ENCODE results near the gene BHMT2. TPM values are rescaled to one million over a fixed set of nuclear protein-coding genes. Genes with fewer than 3 reads are reported as not detected.
A peak's percentile ranks its signal among the peaks of the same experiment; 100 is the strongest.

Gene BHMT2
- total and polyA plus RNA-seq, 2 donors = 0.05 to 1.0 TPM

- Histone ChIP-seq H3K27ac (ENCODE audit: low read depth in 1 of 2, low read length in 1 of 2) (no peak overlapping the region), H3K4me3 (ENCODE audit: low read length in 2 of 2) (no peak overlapping the region), H3K4me1 (ENCODE audit: control insufficient read depth in 2 of 2, insufficient read depth in 2 of 2, low read length in 2 of 2) (no peaks in the 10 kb centered on the region), H3K36me3 (ENCODE audit: control insufficient read depth in 2 of 2, insufficient read depth in 2 of 2, low read length in 1 of 2) (no peaks in the 10 kb centered on the region), H3K27me3 (ENCODE audit: control insufficient read depth in 2 of 2, insufficient read depth in 1 of 2, low read length in 1 of 2) (no peaks in the 10 kb centered on the region), H3K9me3 (ENCODE audit: control insufficient read depth in 2 of 2, insufficient read depth in 1 of 2, low read length in 1 of 2) (no peaks in the 10 kb centered on the region)
- 93% methylated on average over 1 of the region's 1 CpG for WGBS
- no peak for DNase-seq (ENCODE audit: low read depth in 6 of 9, low spot score in 9 of 9)
Observed at GRCh38 chr5:79124607-79125006, 55.0 kb downstream of the BHMT2 start.

DNA sequence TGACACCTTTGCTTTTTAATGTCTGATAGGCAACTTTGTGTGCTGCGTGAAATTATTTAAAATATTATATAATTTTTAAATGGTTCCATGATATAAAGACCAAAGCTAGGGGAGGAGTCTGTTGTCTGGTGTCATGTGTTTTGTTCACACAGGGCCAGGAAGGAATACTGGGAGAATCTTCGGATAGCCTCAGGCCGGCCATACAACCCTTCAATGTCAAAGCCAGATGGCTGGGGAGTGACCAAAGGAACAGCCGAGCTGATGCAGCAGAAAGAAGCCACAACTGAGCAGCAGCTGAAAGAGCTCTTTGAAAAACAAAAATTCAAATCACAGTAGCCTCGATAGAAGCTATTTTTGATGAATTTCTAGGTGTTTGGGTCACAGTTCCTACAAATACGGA lies 61.2 kb downstream of the BHMT2 start:
- Histone ChIP-seq H3K9me3 (ENCODE audit: control insufficient read depth in 2 of 2, insufficient read depth in 1 of 2, low read length in 1 of 2) (no peaks in the 10 kb centered on the region), H3K4me1 (ENCODE audit: control insufficient read depth in 2 of 2, insufficient read depth in 2 of 2, low read length in 2 of 2) (peaks cover 0 to 8% of the 10 kb centered on the region in 2 donors), H3K36me3 (ENCODE audit: control insufficient read depth in 2 of 2, insufficient read depth in 2 of 2, low read length in 1 of 2) (no peaks in the 10 kb centered on the region), H3K4me3 (ENCODE audit: low read length in 2 of 2) (no peak overlapping the region), H3K27me3 (ENCODE audit: control insufficient read depth in 2 of 2, insufficient read depth in 1 of 2, low read length in 1 of 2) (no peaks in the 10 kb centered on the region), H3K27ac (ENCODE audit: low read depth in 1 of 2, low read length in 1 of 2) (no peak overlapping the region)
- no peak for DNase-seq (ENCODE audit: low read depth in 6 of 9, low spot score in 9 of 9)
- 87% methylated on average over 6 of the region's 6 CpGs for WGBS

DNA sequence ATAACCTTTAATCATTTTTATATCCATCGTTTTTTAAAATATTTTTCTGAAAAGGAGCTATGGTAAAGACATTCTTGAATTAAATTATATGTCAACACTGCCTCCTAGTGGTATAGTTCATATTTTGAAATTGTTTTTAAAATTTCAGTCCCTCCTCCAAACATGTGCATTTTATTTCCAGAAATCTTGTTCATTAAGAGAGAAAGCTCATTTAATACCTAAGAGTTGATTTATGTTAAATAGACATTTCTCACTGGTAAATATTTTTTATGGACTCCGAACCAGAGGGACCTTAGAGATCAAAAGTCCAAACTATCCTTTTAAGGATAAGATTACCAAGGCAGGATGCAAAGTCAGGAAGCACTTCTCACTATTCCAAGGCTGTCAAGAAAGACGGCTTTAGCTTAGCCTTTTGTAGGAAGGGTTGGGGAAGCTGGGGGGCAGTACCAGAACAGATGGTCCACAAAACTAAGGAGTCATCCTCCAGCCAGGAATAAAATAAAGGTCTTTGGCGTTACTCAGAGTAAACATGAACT lies 63.6 kb downstream of the BHMT2 start:
- DNase-seq (ENCODE audit: low read depth in 6 of 9, low spot score in 9 of 9) = peak in 7 of 9 donors; percentile 21 to 63 (median 44)
- WGBS = 17% methylated on average over 4 of the region's 4 CpGs
- H3K4me3 ChIP-seq (ENCODE audit: low read length in 2 of 2) = no peak overlapping the region
- no peaks in the 10 kb centered on the region for H3K9me3 ChIP-seq (ENCODE audit: control insufficient read depth in 2 of 2, insufficient read depth in 1 of 2, low read length in 1 of 2)
- H3K27me3 ChIP-seq (ENCODE audit: control insufficient read depth in 2 of 2, insufficient read depth in 1 of 2, low read length in 1 of 2) = no peaks in the 10 kb centered on the region
- peaks cover 0 to 8% of the 10 kb centered on the region in 2 donors for H3K4me1 ChIP-seq (ENCODE audit: control insufficient read depth in 2 of 2, insufficient read depth in 2 of 2, low read length in 2 of 2)
- H3K36me3 ChIP-seq (ENCODE audit: control insufficient read depth in 2 of 2, insufficient read depth in 2 of 2, low read length in 1 of 2) = no peaks in the 10 kb centered on the region
- no peak overlapping the region for H3K27ac ChIP-seq (ENCODE audit: low read depth in 1 of 2, low read length in 1 of 2)

DNA sequence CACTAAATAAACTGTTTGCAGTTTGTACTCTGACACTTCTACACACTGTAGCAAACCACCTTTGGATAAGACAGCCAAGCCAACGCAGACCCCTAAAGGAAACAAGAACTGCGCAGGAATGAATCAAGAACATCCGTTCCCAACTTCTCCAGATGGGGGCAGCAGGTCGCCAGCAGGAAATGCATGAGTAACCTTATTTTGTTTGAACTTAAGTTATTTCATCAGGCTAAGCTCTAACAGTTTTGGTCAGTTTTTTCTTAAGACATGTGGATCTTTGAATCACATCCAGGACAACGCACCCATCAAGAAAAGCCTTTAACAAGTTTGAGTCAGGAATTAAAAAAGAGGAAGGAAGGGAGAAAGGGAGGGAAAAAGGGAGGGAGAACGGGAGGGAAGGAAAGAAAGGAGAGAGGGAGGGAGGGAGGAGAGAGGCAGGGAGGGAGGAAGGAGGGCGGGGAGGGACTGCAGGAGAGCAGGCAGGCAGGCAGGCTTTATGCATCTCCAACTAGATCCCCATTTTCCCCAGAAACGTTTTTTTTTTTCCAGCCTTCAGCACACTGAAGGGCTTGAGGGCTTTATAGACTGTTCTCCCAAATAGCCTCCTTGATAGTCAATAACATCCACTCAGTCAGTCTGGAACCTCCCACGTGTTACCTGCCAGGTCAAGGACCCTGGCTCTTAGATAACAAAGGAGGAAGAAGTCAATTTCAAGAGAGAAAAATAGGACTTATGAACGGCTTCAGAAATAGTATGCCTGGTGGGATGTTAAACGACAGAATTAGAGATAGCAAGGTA lies 64.3 kb downstream of the BHMT2 start:
- Histone ChIP-seq H3K27ac (ENCODE audit: low read depth in 1 of 2, low read length in 1 of 2) (no peak overlapping the region), H3K4me3 (ENCODE audit: low read length in 2 of 2) (no peak overlapping the region), H3K4me1 (ENCODE audit: control insufficient read depth in 2 of 2, insufficient read depth in 2 of 2, low read length in 2 of 2) (peaks cover 0 to 8% of the 10 kb centered on the region in 2 donors), H3K9me3 (ENCODE audit: control insufficient read depth in 2 of 2, insufficient read depth in 1 of 2, low read length in 1 of 2) (no peaks in the 10 kb centered on the region), H3K27me3 (ENCODE audit: control insufficient read depth in 2 of 2, insufficient read depth in 1 of 2, low read length in 1 of 2) (no peaks in the 10 kb centered on the region), H3K36me3 (ENCODE audit: control insufficient read depth in 2 of 2, insufficient read depth in 2 of 2, low read length in 1 of 2) (no peaks in the 10 kb centered on the region)
- DNase-seq (ENCODE audit: low read depth in 6 of 9, low spot score in 9 of 9) = peak; percentile 29 to 88 (median 61)
- WGBS = 9% methylated on average over 11 of the region's 11 CpGs

GRCh38 chr5:79135790-79136553 lies 66.4 kb downstream of the BHMT2 start:
- H3K4me3 ChIP-seq (ENCODE audit: low read length in 2 of 2) = no peak overlapping the region
- no peaks in the 10 kb centered on the region for H3K27me3 ChIP-seq (ENCODE audit: control insufficient read depth in 2 of 2, insufficient read depth in 1 of 2, low read length in 1 of 2)
- H3K27ac ChIP-seq (ENCODE audit: low read depth in 1 of 2, low read length in 1 of 2) = no peak overlapping the region
- H3K4me1 ChIP-seq (ENCODE audit: control insufficient read depth in 2 of 2, insufficient read depth in 2 of 2, low read length in 2 of 2) = peaks cover 0 to 8% of the 10 kb centered on the region in 2 donors
- H3K36me3 ChIP-seq (ENCODE audit: control insufficient read depth in 2 of 2, insufficient read depth in 2 of 2, low read length in 1 of 2) = no peaks in the 10 kb centered on the region
- peaks cover 0 to 2% of the 10 kb centered on the region in 2 donors for H3K9me3 ChIP-seq (ENCODE audit: control insufficient read depth in 2 of 2, insufficient read depth in 1 of 2, low read length in 1 of 2)
- DNase-seq (ENCODE audit: low read depth in 6 of 9, low spot score in 9 of 9) = no peak
- WGBS = 95% methylated on average over 5 of the region's 5 CpGs

GRCh38 chr5:79136618-79137017 lies 67.1 kb downstream of the BHMT2 start:
- over 99% methylated on average over 2 of the region's 2 CpGs for WGBS
- no peak for DNase-seq (ENCODE audit: low read depth in 6 of 9, low spot score in 9 of 9)
- Histone ChIP-seq H3K27ac (ENCODE audit: low read depth in 1 of 2, low read length in 1 of 2) (no peak overlapping the region), H3K27me3 (ENCODE audit: control insufficient read depth in 2 of 2, insufficient read depth in 1 of 2, low read length in 1 of 2) (no peaks in the 10 kb centered on the region), H3K4me1 (ENCODE audit: control insufficient read depth in 2 of 2, insufficient read depth in 2 of 2, low read length in 2 of 2) (peaks cover 0 to 8% of the 10 kb centered on the region in 2 donors), H3K9me3 (ENCODE audit: control insufficient read depth in 2 of 2, insufficient read depth in 1 of 2, low read length in 1 of 2) (peaks cover 0 to 2% of the 10 kb centered on the region in 2 donors), H3K4me3 (ENCODE audit: low read length in 2 of 2) (no peak overlapping the region), H3K36me3 (ENCODE audit: control insufficient read depth in 2 of 2, insufficient read depth in 2 of 2, low read length in 1 of 2) (no peaks in the 10 kb centered on the region)

Other genes with a start within 250 kb of the BHMT2 start
- 4.4 TPM for gene ARSB, start 84.5 kb upstream of the BHMT2 start, total RNA-seq
- gene ARSB, start 84.5 kb upstream of the BHMT2 start, polyA plus RNA-seq = 2.4 TPM
- 0.99 TPM for gene DMGDH, start 93 bp upstream of the BHMT2 start, total RNA-seq
- gene DMGDH, start 93 bp upstream of the BHMT2 start, polyA plus RNA-seq = 1.1 TPM
- gene BHMT, start 42.0 kb downstream of the BHMT2 start, total RNA-seq = 0.14 TPM
- gene BHMT, start 42.0 kb downstream of the BHMT2 start, polyA plus RNA-seq = 0.25 TPM
- gene JMY, start 166.4 kb downstream of the BHMT2 start, total RNA-seq = 7.5 TPM
- 7.3 TPM for gene JMY, start 166.4 kb downstream of the BHMT2 start, polyA plus RNA-seq